Measurements from ENCODE around the gene NIPA2. TPM values are rescaled to one million over a fixed set of nuclear protein-coding genes. Genes with fewer than 3 reads are reported as not detected.

NIPA2 gene
- total RNA-seq, 1 experiment from 2014 or later, result 77.9 TPM

DNA sequence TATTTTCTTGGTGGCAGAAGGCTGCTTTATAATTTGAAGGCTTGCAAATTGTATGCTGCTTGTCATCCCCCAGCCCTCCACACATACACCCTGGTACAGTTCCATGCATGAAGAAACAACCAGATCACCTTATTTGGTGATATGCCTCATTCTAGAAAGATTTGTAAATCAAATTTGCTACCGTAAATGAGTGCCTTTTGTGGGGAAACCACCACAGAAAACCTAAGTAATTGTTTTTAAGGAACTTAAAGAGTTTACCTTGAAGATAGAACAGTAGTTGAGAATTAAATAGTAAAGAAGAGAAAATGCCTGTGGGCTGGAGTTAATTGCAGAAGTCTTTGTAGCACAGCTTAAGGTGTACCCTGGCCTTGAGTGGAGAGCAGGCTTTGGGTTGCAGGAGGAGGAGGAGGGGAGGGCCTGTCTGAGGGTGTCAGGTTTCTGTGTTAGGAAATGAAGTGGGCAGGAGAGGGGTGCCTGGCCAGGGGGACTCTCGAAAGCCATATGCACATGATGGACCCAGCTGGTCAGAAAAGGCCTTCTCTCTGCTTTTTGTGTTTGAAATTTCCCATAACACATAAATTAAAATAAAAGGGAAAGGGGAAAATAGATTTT lies 6.9 kb downstream of the NIPA2 start:
- H2BK20ac ChIP-seq (ENCODE audit: low read depth, low read length, poor library complexity, severe bottlenecking), result no peak overlapping the region
- H3K4me2 ChIP-seq (ENCODE audit: insufficient read depth, insufficient read length, low read length), result no peak overlapping the region
- Mint-ChIP-seq H3K4me3 (peak overlapping the region in 1 of 2 experiments; percentile 58; a peak in 2 of 5 replicates), H3K36me3 (ENCODE audit: insufficient read depth in 1 of 3, low read depth in 3 of 3) (peaks cover 31 to 60% (median 40%) of the 10 kb centered on the region in 3 experiments; a peak in 6 of 7 replicates), H3K9me3 (no peaks in the 10 kb centered on the region), H3K27ac (peak overlapping the region; percentile 42 to 95 (median 93); a peak in 5 of 7 replicates), H3K4me1 (peaks cover 23 to 26% of the 10 kb centered on the region in 2 experiments), H3K27me3 (ENCODE audit: low read depth) (no peaks in the 10 kb centered on the region)
- H2AFZ ChIP-seq (ENCODE audit: low read length), result no peak overlapping the region
- H3K9me3 ChIP-seq (ENCODE audit: control insufficient read depth, low read depth, low read length), result no peaks in the 10 kb centered on the region
- H2BK15ac ChIP-seq (ENCODE audit: low read depth, low read length), result no peak overlapping the region
- H3T11ph ChIP-seq (ENCODE audit: low read length), result no peak overlapping the region
- H3K27me3 ChIP-seq (ENCODE audit: insufficient read depth, low read length), result no peaks in the 10 kb centered on the region
- H4K20me1 ChIP-seq (ENCODE audit: control insufficient read depth, insufficient read depth, insufficient read length), result peaks cover 3% of the 10 kb centered on the region
- H3K14ac ChIP-seq (ENCODE audit: insufficient read depth, low read length), result no peak overlapping the region
- no peak overlapping the region for H3K27ac ChIP-seq (ENCODE audit: insufficient read length, low read depth, low read length)
- no peak overlapping the region for H4K91ac ChIP-seq (ENCODE audit: insufficient read length, low read depth, low read length)
- no peak overlapping the region for H3K9ac ChIP-seq (ENCODE audit: extremely low read depth, insufficient read length, low read length)
- DNase-seq, result peak; percentile 66
- no peak overlapping the region for H2BK5ac ChIP-seq (ENCODE audit: insufficient read length, low read length)
- peaks cover 35% of the 10 kb centered on the region; the same call in 1 of the 2 replicates for H3K79me2 ChIP-seq (ENCODE audit: insufficient read depth, low read length)
- no peak overlapping the region for H3K18ac ChIP-seq (ENCODE audit: insufficient read length, low read depth, low read length)
- H2BK120ac ChIP-seq (ENCODE audit: low read depth, low read length, poor library complexity, severe bottlenecking), result no peak overlapping the region
- H4K8ac ChIP-seq (replicated peaks; ENCODE audit: insufficient read length, low read depth, low read length), result no peak overlapping the region
- no peak overlapping the region for H3K56ac ChIP-seq (ENCODE audit: insufficient read length, low read depth, low read length)
- TF ChIP-seq CTCF (conservative IDR thresholded peaks at IDR 0.05), result no peak
- WGBS (ENCODE audit: extremely low coverage, insufficient read length, low lambda C conversion rate), result no CpG with 5 or more reads among the region's 2 CpGs
- H4K5ac ChIP-seq (ENCODE audit: insufficient read length, low read depth, low read length), result no peak overlapping the region
- no peak overlapping the region for H2BK12ac ChIP-seq (ENCODE audit: insufficient read length, low read depth, low read length)
- no peak overlapping the region for H3K23ac ChIP-seq (ENCODE audit: insufficient read length, low read depth, low read length)
- H3K4ac ChIP-seq (ENCODE audit: low read depth, low read length), result no peak overlapping the region
- H2AK5ac ChIP-seq (ENCODE audit: insufficient read length, low read length), result no peak overlapping the region
- H3K79me1 ChIP-seq (ENCODE audit: insufficient read depth, low read depth, low read length, poor library complexity, severe bottlenecking), result peaks cover 21% of the 10 kb centered on the region
- H3K23me2 ChIP-seq (ENCODE audit: insufficient read length, low read depth, low read length, poor library complexity, severe bottlenecking), result no peaks in the 10 kb centered on the region
- peaks cover 3% of the 10 kb centered on the region for H3K4me1 ChIP-seq (ENCODE audit: insufficient read depth, low read length)

Data from H9 (cell line).